Measurements from ENCODE around the gene TLR8.
A peak's percentile ranks its signal among the peaks of the same experiment; 100 is the strongest.

The TLR8 gene

GRCh38 chrX:12898073-12898472, 8.3 kb upstream of the TLR8 start:
- peaks cover 4% of the 10 kb centered on the region for H3K4me1 Mint-ChIP-seq
- peaks cover 14% of the 10 kb centered on the region for H3K27me3 Mint-ChIP-seq (ENCODE audit: low read depth)
- no peaks in the 10 kb centered on the region for H3K36me3 Mint-ChIP-seq (ENCODE audit: low read depth)
- no peak overlapping the region for H3K4me3 Mint-ChIP-seq
- peaks cover 11% of the 10 kb centered on the region for H3K9me3 Mint-ChIP-seq
- no peak for TF ChIP-seq CTCF (IDR thresholded peaks at IDR 0.05; ENCODE audit: unreplicated experiment in 3 of 3)
- H3K27ac Mint-ChIP-seq: no peak overlapping the region

- Mint-ChIP-seq H3K4me3 (no peak overlapping the region), H3K27ac (no peak overlapping the region), H3K4me1 (no peaks in the 10 kb centered on the region), H3K27me3 (ENCODE audit: low read depth) (peaks cover 14% of the 10 kb centered on the region), H3K9me3 (peaks cover 11% of the 10 kb centered on the region), H3K36me3 (ENCODE audit: low read depth) (no peaks in the 10 kb centered on the region)
- TF ChIP-seq CTCF (IDR thresholded peaks at IDR 0.05; ENCODE audit: unreplicated experiment in 3 of 3): no peak
Observed at GRCh38 chrX:12899506-12899905, 6.9 kb upstream of the TLR8 start.

- Mint-ChIP-seq H3K36me3 (ENCODE audit: low read depth) (no peaks in the 10 kb centered on the region), H3K4me3 (no peak overlapping the region), H3K27me3 (ENCODE audit: low read depth) (peaks cover 14% of the 10 kb centered on the region), H3K9me3 (peaks cover 11% of the 10 kb centered on the region), H3K27ac (no peak overlapping the region), H3K4me1 (no peaks in the 10 kb centered on the region)
- TF ChIP-seq CTCF (IDR thresholded peaks at IDR 0.05; ENCODE audit: unreplicated experiment in 3 of 3): peak; percentile 54 to 65 (median 61)
Observed at GRCh38 chrX:12901486-12901885, 4.9 kb upstream of the TLR8 start.

- no peak overlapping the region for H3K27ac Mint-ChIP-seq
- H3K36me3 Mint-ChIP-seq (ENCODE audit: low read depth): no peaks in the 10 kb centered on the region
- no peak overlapping the region for H3K4me3 Mint-ChIP-seq
- no peak for TF ChIP-seq CTCF (IDR thresholded peaks at IDR 0.05; ENCODE audit: unreplicated experiment in 3 of 3)
- H3K4me1 Mint-ChIP-seq: no peaks in the 10 kb centered on the region
- peaks cover 10% of the 10 kb centered on the region for H3K27me3 Mint-ChIP-seq (ENCODE audit: low read depth)
- no peaks in the 10 kb centered on the region for H3K9me3 Mint-ChIP-seq
Observed at GRCh38 chrX:12903646-12904045, 2.8 kb upstream of the TLR8 start.

GRCh38 chrX:12910423-12911121, 4.2 kb downstream of the TLR8 start:
- TF ChIP-seq CTCF (IDR thresholded peaks at IDR 0.05; ENCODE audit: unreplicated experiment in 3 of 3): no peak
- Mint-ChIP-seq H3K9me3 (peaks cover 13% of the 10 kb centered on the region), H3K4me1 (no peaks in the 10 kb centered on the region), H3K27ac (no peak overlapping the region), H3K36me3 (ENCODE audit: low read depth) (no peaks in the 10 kb centered on the region), H3K4me3 (no peak overlapping the region), H3K27me3 (ENCODE audit: low read depth) (peaks cover 4% of the 10 kb centered on the region)

GRCh38 chrX:12911122-12911470, 4.7 kb downstream of the TLR8 start:
- no peak overlapping the region for H3K27ac Mint-ChIP-seq
- TF ChIP-seq CTCF (IDR thresholded peaks at IDR 0.05; ENCODE audit: unreplicated experiment in 3 of 3): no peak
- peaks cover 13% of the 10 kb centered on the region for H3K9me3 Mint-ChIP-seq
- no peak overlapping the region for H3K4me3 Mint-ChIP-seq
- no peaks in the 10 kb centered on the region for H3K36me3 Mint-ChIP-seq (ENCODE audit: low read depth)
- peaks cover 4% of the 10 kb centered on the region for H3K27me3 Mint-ChIP-seq (ENCODE audit: low read depth)
- H3K4me1 Mint-ChIP-seq: no peaks in the 10 kb centered on the region

All from nephron (organoid).